SKM-1 (cell line): Measurements from ENCODE around the gene TAP1.

Experiments used
- DNase-seq: peaks from one replicate; lab custom pipeline; 2025; ENCODE audit not compliant: unreplicated experiment; lab: John Stamatoyannopoulos, UW

The TAP1 gene

GRCh38 chr6:32862725-32863124, 9.2 kb upstream of the TAP1 start:
- DNase-seq, result no peak

GRCh38 chr6:32860674-32861073, 7.2 kb upstream of the TAP1 start:
- DNase-seq, result no peak

- DNase-seq, result no peak
These were observed 4.7 kb upstream of the TAP1 start for GRCh38 chr6:32858194-32858593.

GRCh38 chr6:32857156-32857891, 3.8 kb upstream of the TAP1 start:
- DNase-seq, result no peak

- no peak for DNase-seq
These were observed 2.1 kb upstream of the TAP1 start for GRCh38 chr6:32855467-32856174.

DNA sequence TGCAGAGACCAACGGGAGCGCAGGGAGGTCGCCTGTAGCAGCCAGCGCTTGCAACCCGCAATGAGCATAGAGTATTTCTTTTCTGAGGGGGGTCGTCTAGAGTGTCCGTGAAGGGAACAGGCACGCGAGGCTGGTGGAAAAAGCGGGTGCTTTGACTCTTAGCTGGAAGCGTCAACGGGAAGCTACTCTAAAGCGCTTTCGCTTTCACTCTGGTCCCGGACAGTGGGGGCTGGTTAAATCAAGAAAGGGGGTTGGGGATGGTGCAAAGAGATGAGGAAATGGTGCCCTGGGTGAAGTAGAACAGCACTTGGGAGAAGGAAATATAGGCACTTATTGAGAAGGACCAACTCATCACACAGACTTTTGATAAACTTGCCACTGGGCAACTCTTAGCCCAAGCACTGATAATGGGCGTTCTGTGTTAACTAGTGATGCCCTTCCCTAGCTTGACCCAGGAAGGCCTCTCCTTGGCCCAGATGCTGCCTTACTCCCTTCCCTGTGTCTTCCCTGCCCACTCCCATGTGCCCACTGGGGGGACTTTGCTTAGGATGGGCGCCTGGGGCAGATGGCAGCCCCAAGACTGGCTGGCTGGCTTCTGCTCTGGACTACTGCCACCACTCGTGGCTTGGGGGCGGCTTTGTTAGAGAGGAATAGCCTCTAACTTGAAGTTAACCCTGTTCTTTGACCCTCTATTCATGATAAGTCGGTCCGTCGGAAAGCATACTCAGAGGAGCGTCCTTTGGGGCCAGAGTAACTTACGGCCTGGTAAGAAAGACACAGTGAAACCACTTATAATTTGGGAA, 1.1 kb upstream of the TAP1 start:
- DNase-seq, result no peak

- DNase-seq, result no peak
These were observed 512 bp downstream of the TAP1 start for GRCh38 chr6:32852844-32853540.

DNA sequence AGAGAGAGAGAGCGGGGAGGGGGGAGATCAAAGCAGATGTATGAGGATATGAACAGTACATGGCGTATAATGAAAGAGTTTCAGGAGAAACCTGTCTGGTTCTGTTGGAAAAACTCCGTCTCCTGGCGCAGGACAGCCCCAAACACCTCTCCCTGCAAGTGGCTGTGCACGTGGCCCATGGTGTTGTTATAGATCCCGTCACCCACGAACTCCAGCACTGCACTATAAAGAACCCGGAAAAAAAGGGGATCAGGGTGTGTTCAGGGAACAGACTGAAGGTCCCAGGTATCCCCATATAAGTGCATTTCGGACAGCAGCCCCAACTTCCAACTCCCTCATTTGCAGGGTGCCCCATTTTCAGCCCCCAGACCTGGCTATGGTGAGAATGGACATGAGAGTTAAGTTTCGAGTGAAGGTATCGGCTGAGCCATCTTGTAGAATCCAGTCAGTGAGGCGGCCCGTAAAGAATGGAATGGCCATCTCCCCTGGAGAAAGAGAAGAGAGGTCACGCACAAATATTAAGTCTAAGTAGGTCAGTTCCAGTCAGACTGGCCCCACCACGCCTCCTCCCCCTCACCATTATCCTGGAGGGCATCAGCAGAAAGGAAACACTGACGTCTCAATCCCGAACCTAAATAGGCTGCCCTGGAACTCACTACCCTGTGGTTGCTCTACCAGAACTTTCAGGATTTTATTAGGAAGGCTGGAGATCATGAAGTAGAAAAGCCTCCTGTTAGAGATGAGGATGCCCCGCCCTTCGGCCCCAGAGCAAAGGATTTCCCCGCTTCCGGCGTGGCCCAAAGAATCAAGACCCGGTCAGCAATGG, 1.3 kb downstream of the TAP1 start:
- DNase-seq, result no peak

DNA sequence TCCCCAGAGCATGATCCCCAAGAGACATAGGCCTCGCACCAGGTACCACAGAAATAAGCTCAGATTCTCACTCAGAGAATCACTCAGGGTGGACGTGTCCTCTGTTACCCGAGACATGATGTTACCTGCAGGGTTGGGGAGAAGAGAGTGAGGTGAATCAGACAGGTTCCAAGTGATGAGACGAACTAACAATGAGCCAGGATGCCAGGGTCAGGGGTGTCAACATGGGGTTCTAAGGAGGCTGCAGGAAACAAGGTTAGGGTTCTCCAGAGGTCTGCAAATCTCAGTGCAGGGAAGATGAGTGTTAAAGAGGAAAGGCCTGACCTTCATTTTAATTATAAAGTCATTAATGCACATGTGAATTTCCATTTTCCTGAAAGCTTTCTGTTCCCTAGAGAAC, 2.5 kb downstream of the TAP1 start:
- DNase-seq, result no peak

GRCh38 chr6:32849126-32849525, 4.4 kb downstream of the TAP1 start:
- DNase-seq, result no peak

DNA sequence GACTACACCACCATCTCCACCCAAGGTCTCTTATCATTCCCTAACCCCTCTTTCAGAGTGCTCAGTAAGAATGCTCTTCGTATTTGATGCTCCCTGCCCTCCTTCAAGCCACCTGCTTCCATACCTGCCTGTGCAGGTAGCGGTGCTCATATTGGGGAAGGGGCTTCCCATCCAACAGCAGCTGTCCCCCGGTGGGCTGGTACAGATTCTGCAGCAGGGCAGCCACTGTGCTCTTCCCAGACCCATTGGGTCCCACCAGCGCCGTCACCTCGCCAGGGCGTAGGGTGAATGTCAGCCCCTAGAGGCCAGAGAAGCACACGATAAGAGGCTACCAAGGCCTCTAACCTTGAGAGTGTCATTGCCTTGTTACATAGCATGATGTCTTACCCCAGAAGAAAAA, 5.7 kb downstream of the TAP1 start:
- no peak for DNase-seq

GRCh38 chr6:32847004-32847403, 6.5 kb downstream of the TAP1 start:
- DNase-seq, result no peak

GRCh38 chr6:32845384-32845884, 8.1 kb downstream of the TAP1 start:
- DNase-seq, result peak; percentile 48

- no peak for DNase-seq
These were observed 8.6 kb downstream of the TAP1 start for GRCh38 chr6:32844839-32845383.

GRCh38 chr6:32843979-32844838, 9.3 kb downstream of the TAP1 start, which contains the start of gene PSMB8:
TSS of gene PSMB8 (minus strand) at chr6:32844047. CDS start at chr6:32843996, 51 bp downstream.
- peak; percentile 95 for DNase-seq

GRCh38 chr6:32843331-32843978, 10.0 kb downstream of the TAP1 start:
- DNase-seq, result no peak

DNA sequence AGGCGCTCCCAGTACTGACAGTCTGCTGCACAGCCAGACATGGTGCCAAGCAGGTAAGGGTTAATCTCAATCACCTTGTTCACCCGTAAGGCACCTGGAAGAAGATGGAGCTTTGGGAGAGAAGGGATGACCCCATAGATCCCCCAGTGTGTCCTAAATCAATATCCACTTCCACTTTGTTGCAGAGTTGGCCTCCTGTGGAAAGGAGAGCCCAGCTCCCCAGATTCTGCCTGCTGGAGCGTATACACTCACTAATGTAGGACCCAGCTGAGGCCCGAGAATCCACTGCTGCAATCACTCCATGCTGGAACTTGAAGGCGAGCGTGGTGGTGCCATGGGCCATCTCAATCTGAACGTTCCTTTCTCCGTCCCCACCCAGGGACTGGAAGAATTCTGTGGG, 10.8 kb downstream of the TAP1 start:
- DNase-seq, result no peak

DNA sequence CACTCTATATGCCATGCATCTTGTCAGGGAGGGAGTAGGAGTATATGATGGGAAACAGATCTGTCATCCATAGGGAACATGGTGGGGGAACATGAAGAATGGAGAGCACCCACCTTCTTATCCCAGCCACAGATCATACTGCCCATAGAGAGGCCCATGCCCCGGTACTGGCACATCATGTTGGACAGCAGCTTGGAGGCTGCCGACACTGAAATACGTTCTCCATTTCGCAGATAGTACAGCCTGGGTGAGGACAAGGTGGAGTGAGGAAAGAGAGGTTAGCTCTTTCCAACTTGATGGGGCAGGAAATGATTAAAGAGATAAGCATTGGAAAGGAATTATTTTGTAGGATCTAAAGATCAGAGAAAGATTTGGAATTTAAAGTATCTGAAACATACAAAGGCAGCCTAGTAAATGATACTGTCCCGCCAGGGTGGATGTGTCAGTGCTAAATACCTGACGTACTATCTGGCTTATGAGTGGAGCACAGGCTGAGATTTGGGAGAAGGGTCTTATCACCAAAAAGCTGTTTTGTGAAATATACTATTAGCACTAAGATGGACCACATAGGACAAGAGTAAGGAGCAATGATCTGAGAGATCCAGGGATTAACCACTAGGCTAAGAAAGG, 11.4 kb downstream of the TAP1 start:
- DNase-seq, result no peak
